ENCODE results near the gene SNRPA. TPM values are rescaled to one million over a fixed set of nuclear protein-coding genes. Genes with fewer than 3 reads are reported as not detected.

Gene SNRPA
- total RNA-seq, 1 experiment from 2014 or later, result 225 TPM

GRCh38 chr19:40707615-40708014 is 43.4 kb upstream of the SNRPA start:
- no CpG with 5 or more reads among the region's 7 CpGs for WGBS (ENCODE audit: extremely low coverage, insufficient read length, low lambda C conversion rate)
- Histone ChIP-seq H3K23me2 (ENCODE audit: insufficient read length, low read depth, low read length, poor library complexity, severe bottlenecking) (no peaks in the 10 kb centered on the region), H3K56ac (ENCODE audit: insufficient read length, low read depth, low read length) (no peak overlapping the region), H4K91ac (ENCODE audit: insufficient read length, low read depth, low read length) (no peak overlapping the region), H2AFZ (ENCODE audit: low read length) (no peak overlapping the region), H3K4ac (ENCODE audit: low read depth, low read length) (no peak overlapping the region), H2BK20ac (ENCODE audit: low read depth, low read length, poor library complexity, severe bottlenecking) (no peak overlapping the region), H3K4me1 (ENCODE audit: insufficient read depth, low read length) (no peaks in the 10 kb centered on the region), H4K5ac (ENCODE audit: insufficient read length, low read depth, low read length) (no peak overlapping the region), H4K8ac (replicated peaks; ENCODE audit: insufficient read length, low read depth, low read length) (no peak overlapping the region), H3K9ac (ENCODE audit: extremely low read depth, insufficient read length, low read length) (no peak overlapping the region), H3K27ac (ENCODE audit: insufficient read length, low read depth, low read length) (no peak overlapping the region), H2BK15ac (ENCODE audit: low read depth, low read length) (no peak overlapping the region), H3K27me3 (ENCODE audit: insufficient read depth, low read length) (no peaks in the 10 kb centered on the region), H3K14ac (ENCODE audit: insufficient read depth, low read length) (no peak overlapping the region), H3K9me3 (ENCODE audit: control insufficient read depth, low read depth, low read length) (no peaks in the 10 kb centered on the region), H2BK12ac (ENCODE audit: insufficient read length, low read depth, low read length) (no peak overlapping the region), H3K23ac (ENCODE audit: insufficient read length, low read depth, low read length) (no peak overlapping the region), H3K4me2 (ENCODE audit: insufficient read depth, insufficient read length, low read length) (no peak overlapping the region), H3K18ac (ENCODE audit: insufficient read length, low read depth, low read length) (no peak overlapping the region), H3K79me2 (ENCODE audit: insufficient read depth, low read length) (no peaks in the 10 kb centered on the region), H2BK5ac (ENCODE audit: insufficient read length, low read length) (no peak overlapping the region), H3K79me1 (ENCODE audit: insufficient read depth, low read depth, low read length, poor library complexity, severe bottlenecking) (no peaks in the 10 kb centered on the region), H4K20me1 (ENCODE audit: control insufficient read depth, insufficient read depth, insufficient read length) (no peaks in the 10 kb centered on the region), H2AK5ac (ENCODE audit: insufficient read length, low read length) (no peak overlapping the region), H2BK120ac (ENCODE audit: low read depth, low read length, poor library complexity, severe bottlenecking) (no peak overlapping the region), H3T11ph (ENCODE audit: low read length) (no peak overlapping the region)
- Mint-ChIP-seq H3K9me3 (no peaks in the 10 kb centered on the region), H3K4me1 (peaks cover 4 to 6% of the 10 kb centered on the region in 2 experiments; a peak in 3 of 4 replicates), H3K27ac (no peak overlapping the region; a peak in 1 of 7 replicates), H3K4me3 (no peak overlapping the region), H3K27me3 (ENCODE audit: low read depth) (no peaks in the 10 kb centered on the region; the same call in 1 of the 2 replicates), H3K36me3 (ENCODE audit: insufficient read depth in 1 of 3, low read depth in 3 of 3) (peaks cover 32 to 71% (median 63%) of the 10 kb centered on the region in 3 experiments)
- no peak for TF ChIP-seq CTCF (conservative IDR thresholded peaks at IDR 0.05)
- DNase-seq, result no peak
